Retinal pigment epithelial cell (primary cell): ENCODE measurements around the gene SKAP1.
A peak's percentile ranks its signal among the peaks of the same experiment; 100 is the strongest.
"Not testable (repeated sequence)": the region's sequence is repeated elsewhere in the genome, so short reads cannot be mapped to it uniquely, and the experiment has no call there.

Source experiments
- DNase-seq: peaks from one replicate; pipeline ENCODE4 v3.0.0-alpha.2; 2010; ENCODE audit warnings: low read depth
- H3K4me3 ChIP-seq: 2 replicates; pipeline ENCODE4 v1.5.1; 2011; ENCODE audit warnings: mild to moderate bottlenecking, low read length, control low read depth, moderate library complexity
- TF ChIP-seq, protein P1 (sequence below): conservative IDR thresholded peaks from 2 replicates; pipeline ENCODE4 v1.5.1; 2011; ENCODE audit warnings: low read depth, low read length, control low read depth, inconsistent platforms

SKAP1 gene

DNA sequence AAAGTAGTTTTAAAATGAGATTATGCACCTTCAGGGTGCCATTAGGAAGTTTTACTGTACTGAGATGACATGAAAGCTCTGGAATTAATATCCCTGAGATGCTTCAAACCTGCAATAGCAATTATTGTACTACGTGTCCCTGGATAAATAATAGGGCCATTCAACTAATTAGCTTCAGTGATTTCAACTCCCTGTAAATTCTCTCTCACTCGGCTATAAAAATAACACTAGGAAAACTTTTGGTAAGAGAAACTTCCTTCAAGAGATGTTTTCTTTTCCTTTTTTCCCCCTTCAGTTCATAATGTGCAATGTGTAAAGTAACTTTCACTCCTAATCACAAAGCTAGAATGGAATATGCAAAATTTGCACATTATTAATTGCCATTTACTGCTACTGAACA, 176.0 kb downstream of the SKAP1 start:
- TF ChIP-seq, protein P1, sequence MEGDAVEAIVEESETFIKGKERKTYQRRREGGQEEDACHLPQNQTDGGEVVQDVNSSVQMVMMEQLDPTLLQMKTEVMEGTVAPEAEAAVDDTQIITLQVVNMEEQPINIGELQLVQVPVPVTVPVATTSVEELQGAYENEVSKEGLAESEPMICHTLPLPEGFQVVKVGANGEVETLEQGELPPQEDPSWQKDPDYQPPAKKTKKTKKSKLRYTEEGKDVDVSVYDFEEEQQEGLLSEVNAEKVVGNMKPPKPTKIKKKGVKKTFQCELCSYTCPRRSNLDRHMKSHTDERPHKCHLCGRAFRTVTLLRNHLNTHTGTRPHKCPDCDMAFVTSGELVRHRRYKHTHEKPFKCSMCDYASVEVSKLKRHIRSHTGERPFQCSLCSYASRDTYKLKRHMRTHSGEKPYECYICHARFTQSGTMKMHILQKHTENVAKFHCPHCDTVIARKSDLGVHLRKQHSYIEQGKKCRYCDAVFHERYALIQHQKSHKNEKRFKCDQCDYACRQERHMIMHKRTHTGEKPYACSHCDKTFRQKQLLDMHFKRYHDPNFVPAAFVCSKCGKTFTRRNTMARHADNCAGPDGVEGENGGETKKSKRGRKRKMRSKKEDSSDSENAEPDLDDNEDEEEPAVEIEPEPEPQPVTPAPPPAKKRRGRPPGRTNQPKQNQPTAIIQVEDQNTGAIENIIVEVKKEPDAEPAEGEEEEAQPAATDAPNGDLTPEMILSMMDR, result no peak
- H3K4me3 ChIP-seq, result no peak overlapping the region
- DNase-seq, result no peak

DNA sequence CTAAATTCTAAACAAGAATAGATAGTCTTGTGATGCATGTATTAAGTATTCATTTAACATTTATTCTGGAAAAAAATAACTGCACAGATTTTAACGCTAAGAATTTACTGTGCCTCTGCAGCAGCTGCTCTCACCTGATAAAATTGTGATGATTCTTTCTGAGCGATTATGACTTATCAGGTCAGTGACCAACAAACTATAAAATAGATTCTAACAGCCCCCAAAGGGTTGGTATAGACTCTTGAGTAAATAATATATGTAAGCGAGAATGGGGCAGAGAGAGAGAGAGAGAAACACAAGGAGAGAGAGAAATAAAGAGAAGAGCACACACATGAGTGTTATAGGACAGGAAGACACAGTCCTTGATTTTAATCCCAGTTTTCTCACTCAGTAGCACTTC, 178.1 kb downstream of the SKAP1 start:
- TF ChIP-seq, protein P1, result no peak
- no peak overlapping the region for H3K4me3 ChIP-seq
- DNase-seq, result no peak

DNA sequence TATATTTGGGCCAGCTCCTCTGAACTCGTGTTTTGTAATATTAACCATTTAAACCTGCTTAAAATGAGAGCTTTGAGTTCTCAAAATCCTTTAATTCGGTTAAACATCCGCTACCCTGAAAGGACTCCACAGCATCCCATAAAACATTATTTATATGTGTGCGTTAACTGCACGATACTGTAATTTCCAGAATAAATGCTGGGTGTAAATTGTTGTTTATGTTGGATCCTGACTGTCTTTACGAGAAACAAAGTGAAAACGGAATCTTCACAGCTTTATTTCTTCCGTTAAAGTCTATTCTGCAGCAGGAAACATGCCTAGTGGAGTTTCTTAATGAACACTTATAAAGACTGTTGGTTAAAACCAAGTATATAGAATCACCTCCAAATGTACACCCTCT, 179.1 kb downstream of the SKAP1 start:
- TF ChIP-seq, protein P1, result no peak
- no peak for DNase-seq
- no peak overlapping the region for H3K4me3 ChIP-seq

DNA sequence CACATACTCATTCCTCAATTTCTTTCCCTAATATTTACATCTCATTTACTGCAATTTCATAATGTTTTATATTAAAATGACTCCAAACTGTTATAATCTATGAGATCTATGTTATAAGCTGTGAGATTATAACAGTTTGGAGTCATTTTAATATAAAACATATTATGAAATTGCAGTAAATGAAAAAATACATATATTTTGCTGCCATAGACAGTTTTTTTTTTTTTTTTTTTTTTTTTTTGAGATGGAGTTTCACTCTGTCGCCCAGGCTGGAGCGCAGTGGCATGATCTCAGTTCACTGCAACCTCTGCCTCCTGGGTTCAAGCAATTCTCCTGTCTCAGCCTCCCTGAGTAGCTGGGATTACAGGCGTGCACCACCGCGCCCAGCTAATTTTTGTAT, 180.0 kb downstream of the SKAP1 start:
- not testable (repeated sequence) for DNase-seq, H3K4me3 ChIP-seq

DNA sequence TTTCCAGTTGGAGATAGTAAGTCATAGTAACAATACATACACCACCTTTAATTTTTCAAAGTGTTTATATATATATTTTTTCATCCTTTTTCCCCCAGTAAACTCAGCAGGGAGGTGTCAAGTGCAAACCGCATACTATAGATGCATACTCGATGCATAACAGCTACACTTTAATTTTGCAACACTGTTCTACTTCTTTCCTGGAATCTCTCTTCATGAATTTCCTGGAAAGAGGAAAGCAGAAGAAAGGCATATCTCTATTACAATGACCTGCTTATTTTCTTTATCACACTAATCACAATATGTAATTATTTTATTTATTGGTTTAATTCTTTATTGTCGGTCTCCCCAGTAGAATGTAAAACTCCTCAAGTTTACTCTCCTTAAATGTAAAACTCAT, 182.4 kb downstream of the SKAP1 start:
- H3K4me3 ChIP-seq, result no peak overlapping the region
- no peak for DNase-seq
- TF ChIP-seq, protein P1, result no peak

DNA sequence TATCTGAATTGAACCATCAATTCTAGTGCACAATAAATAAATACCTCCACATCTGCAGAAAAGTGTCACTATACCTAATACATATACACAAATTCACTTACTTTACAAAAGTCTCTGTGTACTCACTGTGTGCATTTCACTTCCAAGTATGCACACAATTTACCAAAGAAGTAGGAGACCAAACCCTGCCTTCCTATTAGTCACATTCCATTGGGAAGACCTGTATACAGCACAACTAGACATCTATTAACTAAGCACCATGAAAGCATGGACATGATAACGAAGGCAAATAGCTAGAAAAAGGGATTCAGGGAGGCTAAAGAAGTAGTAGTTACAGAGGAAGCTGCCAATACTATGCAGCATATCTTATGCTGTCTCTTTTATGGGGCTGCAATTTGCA, 183.0 kb downstream of the SKAP1 start:
- DNase-seq, result no peak
- TF ChIP-seq, protein P1, result no peak

DNA sequence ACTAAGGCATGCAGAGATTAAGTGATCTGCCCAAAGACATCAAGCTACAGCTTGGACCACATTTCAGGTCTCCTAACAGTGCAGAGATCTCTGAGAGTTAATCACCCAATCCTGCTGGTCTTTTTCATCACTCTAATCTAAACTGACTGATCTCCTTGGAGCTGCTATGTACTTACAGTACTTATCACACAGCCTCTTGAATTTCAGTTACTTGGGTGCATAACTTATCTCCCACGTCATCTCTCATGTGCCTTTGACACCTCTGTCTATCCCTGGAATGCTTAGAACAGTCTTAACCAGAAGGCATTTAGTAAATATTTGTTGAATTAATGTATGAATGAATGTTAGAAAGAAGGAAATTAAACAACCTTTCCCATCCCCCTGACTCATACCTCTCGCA, 183.4 kb downstream of the SKAP1 start:
- TF ChIP-seq, protein P1, result no peak
- peak; percentile 99 for DNase-seq
- no peak overlapping the region for H3K4me3 ChIP-seq

More for the DNA sequence above, 183.0 kb downstream of the SKAP1 start:
- no peak overlapping the region for H3K4me3 ChIP-seq

DNA sequence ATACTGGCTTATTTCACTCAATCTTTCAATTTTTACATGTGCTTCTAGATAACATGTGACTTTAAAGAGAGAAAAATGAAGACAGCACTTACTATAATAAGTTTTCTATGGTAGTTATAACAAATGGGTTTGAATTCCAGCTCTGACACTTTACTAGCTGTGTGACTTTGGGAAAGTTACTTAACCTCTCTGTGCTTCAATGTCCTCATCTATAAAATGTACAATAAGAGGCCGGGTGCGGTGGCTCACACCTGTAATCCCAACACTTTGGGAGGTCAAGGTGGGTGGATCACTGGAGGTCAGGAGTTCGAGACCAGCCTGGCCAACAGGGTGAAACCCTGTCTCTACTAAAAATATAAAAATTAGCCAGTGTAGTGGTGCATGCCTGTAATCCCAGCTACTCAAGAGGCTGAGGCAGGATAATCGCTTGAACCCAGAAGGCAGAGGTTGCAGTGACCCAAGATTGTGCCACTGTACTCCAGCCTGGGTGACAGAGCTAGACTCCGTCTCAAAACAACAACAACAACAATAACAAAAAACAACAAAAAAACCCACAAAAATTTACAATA, 184.5 kb downstream of the SKAP1 start:
- H3K4me3 ChIP-seq, DNase-seq: not testable (repeated sequence)
